A673 (cell line): Measurements from ENCODE around the gene STARD9.

Experiments used
- EZH2 ChIP-seq: fragments of 200-600 bp; sonication (generic); IDR thresholded peaks from 2 replicates; pipeline ENCODE4 v1.6.1; 2017; ENCODE audit warnings: borderline replicate concordance, low read depth, mild to moderate bottlenecking, mixed read lengths, antibody characterized with exemption, low read length; ENCODE audit not compliant: poor library complexity, severe bottlenecking
- TF ChIP-seq, protein P1 (sequence below): fragments of 300-800, 200-600 bp; sonication (generic); conservative IDR thresholded peaks from 2 replicates; pipeline ENCODE4 v1.5.1; 2017; ENCODE audit warnings: low read depth, mild to moderate bottlenecking, antibody characterized with exemption, low read length, moderate library complexity, mixed read lengths

DNA sequence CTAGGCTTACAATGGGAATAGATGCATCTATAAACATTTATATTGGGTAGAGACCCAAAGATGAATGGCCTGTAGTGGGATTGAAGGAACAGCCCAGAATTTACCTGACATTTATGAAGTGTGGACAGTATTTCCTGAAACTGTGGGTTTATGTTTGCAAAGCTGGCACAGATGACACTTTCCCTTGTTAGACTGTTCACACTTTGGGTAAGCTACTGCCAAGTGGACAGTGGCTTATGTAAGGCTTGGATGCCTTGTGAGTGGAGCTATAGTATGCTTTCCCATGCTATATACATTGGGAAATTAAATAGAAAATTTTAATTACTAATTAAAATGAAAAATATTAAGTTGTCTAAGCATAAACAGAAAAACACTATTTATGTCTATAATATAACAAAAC lies 48.5 kb downstream of the STARD9 start:
- TF ChIP-seq EZH2: no peak
- TF ChIP-seq, protein P1, sequence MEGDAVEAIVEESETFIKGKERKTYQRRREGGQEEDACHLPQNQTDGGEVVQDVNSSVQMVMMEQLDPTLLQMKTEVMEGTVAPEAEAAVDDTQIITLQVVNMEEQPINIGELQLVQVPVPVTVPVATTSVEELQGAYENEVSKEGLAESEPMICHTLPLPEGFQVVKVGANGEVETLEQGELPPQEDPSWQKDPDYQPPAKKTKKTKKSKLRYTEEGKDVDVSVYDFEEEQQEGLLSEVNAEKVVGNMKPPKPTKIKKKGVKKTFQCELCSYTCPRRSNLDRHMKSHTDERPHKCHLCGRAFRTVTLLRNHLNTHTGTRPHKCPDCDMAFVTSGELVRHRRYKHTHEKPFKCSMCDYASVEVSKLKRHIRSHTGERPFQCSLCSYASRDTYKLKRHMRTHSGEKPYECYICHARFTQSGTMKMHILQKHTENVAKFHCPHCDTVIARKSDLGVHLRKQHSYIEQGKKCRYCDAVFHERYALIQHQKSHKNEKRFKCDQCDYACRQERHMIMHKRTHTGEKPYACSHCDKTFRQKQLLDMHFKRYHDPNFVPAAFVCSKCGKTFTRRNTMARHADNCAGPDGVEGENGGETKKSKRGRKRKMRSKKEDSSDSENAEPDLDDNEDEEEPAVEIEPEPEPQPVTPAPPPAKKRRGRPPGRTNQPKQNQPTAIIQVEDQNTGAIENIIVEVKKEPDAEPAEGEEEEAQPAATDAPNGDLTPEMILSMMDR: no peak
